ENCODE results near the gene OGFR.

Gene OGFR

DNA sequence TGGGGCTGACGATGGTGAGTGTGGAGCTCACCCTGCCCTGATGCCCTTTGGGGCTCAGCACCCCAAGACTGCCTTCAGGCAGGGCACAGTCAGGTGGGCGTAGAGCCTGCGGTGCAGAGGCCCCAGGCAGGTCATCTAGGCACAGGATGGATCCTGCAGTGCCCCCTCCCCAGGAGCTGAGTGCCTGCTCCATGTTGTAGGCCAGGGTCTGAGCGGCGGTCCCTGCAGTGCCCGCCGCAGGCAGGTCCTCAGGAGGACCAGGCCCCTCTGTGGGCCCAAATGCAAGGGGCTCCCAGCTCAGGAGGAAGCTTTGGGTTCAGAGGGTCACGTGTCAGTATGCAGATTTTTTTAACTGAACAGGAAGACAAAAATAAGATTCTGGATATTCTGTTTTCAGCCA lies 5.6 kb upstream of the OGFR start:
- no peak overlapping the region for H3K27ac ChIP-seq
- TF ChIP-seq, protein P1, sequence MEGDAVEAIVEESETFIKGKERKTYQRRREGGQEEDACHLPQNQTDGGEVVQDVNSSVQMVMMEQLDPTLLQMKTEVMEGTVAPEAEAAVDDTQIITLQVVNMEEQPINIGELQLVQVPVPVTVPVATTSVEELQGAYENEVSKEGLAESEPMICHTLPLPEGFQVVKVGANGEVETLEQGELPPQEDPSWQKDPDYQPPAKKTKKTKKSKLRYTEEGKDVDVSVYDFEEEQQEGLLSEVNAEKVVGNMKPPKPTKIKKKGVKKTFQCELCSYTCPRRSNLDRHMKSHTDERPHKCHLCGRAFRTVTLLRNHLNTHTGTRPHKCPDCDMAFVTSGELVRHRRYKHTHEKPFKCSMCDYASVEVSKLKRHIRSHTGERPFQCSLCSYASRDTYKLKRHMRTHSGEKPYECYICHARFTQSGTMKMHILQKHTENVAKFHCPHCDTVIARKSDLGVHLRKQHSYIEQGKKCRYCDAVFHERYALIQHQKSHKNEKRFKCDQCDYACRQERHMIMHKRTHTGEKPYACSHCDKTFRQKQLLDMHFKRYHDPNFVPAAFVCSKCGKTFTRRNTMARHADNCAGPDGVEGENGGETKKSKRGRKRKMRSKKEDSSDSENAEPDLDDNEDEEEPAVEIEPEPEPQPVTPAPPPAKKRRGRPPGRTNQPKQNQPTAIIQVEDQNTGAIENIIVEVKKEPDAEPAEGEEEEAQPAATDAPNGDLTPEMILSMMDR (conservative IDR thresholded peaks at IDR 0.05): no peak

DNA sequence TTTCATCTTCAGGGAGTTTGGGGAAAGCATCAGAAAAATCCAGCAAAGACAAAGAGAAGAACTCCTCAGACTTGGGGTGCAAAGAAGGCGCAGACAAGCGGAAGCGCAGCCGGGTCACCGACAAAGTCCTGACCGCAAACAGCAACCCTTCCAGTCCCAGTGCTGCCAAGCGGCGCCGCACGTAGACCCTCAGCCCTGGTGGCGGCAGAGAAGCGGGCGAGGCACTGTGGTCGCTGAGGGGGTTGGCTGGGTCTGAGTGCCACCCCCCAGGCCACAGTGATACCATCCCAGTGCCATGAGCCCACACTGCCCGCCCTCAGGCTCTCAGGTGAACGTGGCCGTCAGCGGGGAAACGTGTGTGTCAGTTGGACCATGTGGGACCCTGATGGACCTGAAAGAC lies 5.2 kb upstream of the OGFR start:
- H3K27ac ChIP-seq: no peak overlapping the region
- TF ChIP-seq, protein P1 (conservative IDR thresholded peaks at IDR 0.05): no peak

DNA sequence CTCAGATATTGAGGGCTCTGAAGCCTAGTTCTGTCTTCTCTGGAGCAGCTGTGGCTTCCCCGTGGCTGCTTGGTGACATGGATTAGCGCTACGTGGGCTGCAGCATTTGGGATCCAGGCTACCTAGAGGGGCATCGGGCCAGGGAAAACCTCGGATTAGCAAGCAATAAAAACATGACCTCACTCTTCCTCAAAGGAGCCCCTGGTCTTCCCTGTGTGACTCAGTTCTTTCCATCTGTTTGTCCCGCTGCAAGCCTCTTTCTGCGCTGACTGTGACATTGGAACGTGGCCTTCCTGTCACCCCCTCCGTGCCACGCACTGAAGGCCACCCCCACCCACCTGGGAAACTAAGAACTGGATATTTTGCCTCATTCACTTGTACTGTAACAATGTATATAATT lies 4.8 kb upstream of the OGFR start:
- H3K27ac ChIP-seq: no peak overlapping the region
- TF ChIP-seq, protein P1 (conservative IDR thresholded peaks at IDR 0.05): no peak

DNA sequence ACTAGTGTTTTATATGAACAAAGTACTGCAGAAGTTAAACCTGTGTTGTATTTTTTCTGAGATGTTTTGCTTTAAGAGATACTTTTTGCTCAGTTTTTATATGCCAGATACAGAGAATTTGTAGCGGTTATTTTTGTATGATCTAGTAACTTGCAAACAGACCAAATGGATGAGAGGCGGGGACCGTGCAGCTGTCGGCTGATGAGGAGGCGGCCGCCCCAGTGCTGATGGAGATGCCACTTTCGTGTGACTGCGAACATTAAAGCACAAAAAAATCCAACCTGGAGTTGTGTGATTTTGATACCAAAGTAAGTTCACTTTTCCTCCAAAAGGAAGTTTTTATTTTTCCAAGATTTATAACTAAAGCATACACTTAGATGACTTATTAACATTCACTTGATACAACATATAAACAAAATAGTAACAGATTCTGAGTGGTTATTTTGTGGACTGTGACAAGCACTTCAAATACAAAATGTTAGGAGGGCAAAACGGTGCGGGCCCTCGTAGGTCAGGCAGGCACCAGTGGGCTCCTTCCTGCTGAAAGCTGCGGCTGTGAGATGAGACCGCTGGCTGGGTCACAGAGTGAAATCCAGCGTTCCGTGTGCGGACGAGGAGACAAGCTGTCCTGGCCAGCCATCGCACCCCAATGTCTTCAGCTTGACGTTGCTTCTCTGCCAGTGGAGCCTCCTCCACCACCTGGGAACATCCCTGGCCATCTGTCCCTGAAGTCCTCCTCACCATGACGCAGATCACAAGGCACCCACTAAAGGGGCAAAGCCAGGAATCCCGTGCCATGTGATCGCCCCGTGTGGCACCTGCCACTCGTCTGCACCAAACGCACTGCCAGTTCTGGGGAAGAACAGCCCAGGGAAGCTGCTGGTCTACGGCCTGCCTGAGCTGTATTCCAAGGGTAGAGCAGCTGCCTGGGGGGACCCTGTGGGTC lies 4.0 kb upstream of the OGFR start:
- TF ChIP-seq, protein P1 (conservative IDR thresholded peaks at IDR 0.05): no peak
- no peak overlapping the region for H3K27ac ChIP-seq

DNA sequence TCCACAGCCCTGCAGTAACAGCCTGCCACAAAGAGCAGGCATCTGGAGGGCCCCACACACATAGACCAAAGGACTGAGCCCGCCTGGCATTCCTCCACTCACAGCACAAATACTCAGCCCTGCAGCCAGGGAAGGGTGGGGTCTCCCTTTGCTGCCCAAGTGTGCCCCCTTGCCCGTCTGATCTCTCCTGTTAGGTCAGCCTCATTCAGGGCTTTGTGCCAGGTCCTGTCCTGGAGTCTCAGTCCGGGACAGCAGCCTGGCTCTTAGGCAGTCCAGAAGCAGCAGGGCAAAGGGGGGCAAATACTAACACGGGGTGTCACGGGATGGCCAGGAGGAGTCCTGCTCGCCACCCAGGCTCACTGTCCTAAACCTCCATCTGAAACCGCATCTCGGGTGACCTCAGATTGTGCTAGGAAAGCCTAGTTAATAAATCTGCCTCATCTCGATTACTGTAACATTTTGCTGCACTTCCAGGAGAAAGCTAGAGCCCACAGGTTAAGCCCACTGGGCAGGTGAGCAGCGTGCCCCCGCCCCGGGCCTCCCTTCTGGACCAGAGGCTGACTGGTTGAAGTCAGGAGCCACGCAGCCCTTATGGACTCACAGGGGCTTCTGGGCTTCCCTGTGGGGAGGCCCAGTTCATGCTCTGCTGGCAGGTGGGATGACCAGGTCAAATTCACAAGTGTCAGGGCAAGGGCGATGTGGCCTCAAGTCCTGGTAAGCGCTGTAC lies 3.2 kb upstream of the OGFR start:
- no peak overlapping the region for H3K27ac ChIP-seq
- TF ChIP-seq, protein P1 (conservative IDR thresholded peaks at IDR 0.05): no peak

DNA sequence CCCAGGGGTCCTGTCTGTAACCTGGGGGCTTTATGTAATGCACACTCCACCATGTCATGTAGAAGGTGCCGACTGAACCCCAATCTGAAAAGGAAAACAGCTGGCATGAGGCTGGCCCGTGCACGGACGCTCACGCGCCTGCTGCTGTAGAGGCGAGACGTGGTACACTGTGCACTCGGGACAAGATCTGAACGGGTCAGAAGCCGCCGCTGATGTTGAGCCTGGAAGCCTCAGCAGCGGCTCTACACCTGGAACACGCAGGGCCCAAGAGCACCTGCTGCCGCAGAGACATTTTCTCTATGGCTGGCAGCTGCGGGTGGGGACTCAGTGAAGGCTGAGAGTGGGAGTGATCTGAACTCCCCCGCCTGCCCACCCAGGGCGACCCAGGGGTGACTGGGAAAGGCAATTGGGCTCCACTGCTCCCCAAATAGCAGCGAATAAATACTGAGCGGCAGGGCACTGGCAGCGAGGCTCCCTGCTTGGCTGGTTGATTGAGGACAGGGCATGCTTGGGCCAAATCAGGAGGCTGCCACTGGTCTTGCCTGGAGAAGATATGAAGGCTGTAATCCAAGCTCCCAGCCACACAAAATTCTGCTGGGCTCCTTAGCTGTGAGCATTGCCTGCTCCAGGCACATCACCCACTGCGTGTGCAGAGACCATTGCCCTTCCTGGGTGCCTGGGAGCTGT lies 2.5 kb upstream of the OGFR start:
- no peak overlapping the region for H3K27ac ChIP-seq
- TF ChIP-seq, protein P1 (conservative IDR thresholded peaks at IDR 0.05): no peak

Data from VCaP (cell line).